DMS114 treated with DMSO at 0.1 percent for 48 hours (cell line): ENCODE results near the gene FAM72C.
"Not testable (repeated sequence)": the region's sequence is repeated elsewhere in the genome, so short reads cannot be mapped to it uniquely, and the experiment has no call there.

Experiments used
- DNase-seq: peaks from one replicate; lab custom pipeline; 2025; ENCODE audit not compliant: unreplicated experiment; lab: John Stamatoyannopoulos, UW

The FAM72C gene

GRCh38 chr1:143971924-143972700, at the start of gene FAM72C:
Gene FAM72C, minus strand, starts transcription at chr1:143971986. Its CDS starts 845 bp downstream, at chr1:143971141.
- not testable (repeated sequence) for DNase-seq

DNA sequence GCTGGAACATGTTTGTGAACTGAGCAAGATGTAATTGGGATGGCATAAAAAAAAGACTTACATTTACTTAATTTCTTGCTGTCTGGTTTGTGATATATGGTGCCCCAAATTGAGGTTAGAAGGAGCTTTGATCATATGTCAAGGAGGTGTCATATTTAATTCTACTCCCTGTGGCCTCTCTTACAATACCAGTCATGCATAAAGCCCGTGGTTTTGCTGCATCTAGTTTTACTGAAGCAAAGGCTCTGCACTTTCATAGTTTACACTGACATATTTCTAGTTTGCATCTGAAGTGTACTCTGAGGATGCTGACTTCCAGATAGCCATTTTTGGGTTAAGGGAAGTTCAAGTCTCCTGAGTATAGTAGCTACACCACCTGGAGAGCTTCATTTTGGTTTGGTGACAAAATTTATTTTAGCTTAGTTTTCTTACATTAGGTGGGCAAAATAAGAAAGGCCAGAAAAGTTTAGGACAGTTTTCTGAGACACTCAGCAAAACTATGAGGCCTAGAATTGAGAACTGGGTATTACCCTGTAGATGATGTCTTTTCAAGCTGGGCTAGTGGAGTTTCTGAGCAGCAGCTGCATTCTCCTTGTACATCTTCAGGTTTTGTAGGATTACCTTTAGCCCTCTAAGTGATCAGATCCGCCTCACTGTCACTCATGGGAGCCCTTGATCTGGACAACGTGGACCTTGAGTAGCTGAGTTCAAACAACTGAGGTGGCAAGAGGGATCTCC, 48.4 kb upstream of the FAM72C start:
- DNase-seq: not testable (repeated sequence)

DNA sequence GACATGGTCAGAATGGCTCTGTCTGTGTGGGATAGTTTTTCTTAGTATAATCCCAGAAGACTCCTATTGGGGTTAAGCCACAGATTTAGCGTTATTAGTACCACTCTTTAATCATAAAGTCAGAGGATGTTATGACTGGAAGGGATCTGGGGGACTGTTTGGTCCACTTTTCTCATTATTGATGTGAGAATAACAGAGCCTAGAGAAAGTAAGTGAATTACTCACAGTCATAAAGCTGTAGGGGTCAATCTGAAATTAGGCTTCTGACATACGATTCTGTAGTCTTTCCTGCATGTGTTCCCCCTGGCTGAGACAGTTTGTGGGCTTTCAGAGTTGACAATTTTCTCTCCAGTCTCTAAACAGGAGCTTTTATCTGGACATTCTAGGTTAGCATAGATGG, 47.3 kb upstream of the FAM72C start:
- DNase-seq: not testable (repeated sequence)

GRCh38 chr1:144015180-144015966, 43.6 kb upstream of the FAM72C start:
- DNase-seq: not testable (repeated sequence)

GRCh38 chr1:144014528-144014927, 42.7 kb upstream of the FAM72C start:
- DNase-seq: not testable (repeated sequence)

DNA sequence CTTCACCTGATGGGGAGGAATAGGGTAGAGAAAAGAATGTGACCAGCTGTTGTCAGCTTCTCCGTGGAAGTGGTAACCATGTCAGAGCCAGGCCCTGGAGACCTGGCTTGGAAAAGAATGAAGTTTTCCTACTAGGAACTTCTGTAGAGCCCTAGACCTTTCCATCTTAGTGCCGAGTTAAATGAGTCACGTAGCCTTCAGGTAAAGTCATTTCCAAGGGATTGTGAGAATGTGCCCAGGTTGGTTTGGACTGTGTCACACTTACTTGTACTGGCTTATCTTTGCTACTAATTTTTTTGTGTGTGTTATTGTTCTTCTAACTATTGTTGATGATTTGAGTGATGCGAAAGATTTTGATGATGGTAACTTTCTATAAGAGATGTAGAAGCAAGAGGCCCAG, 42.3 kb upstream of the FAM72C start:
- DNase-seq: not testable (repeated sequence)

GRCh38 chr1:144012168-144012733, 40.5 kb upstream of the FAM72C start:
- not testable (repeated sequence) for DNase-seq

- DNase-seq: not testable (repeated sequence)
Measured at GRCh38 chr1:144009410-144009809, 37.6 kb upstream of the FAM72C start.

DNA sequence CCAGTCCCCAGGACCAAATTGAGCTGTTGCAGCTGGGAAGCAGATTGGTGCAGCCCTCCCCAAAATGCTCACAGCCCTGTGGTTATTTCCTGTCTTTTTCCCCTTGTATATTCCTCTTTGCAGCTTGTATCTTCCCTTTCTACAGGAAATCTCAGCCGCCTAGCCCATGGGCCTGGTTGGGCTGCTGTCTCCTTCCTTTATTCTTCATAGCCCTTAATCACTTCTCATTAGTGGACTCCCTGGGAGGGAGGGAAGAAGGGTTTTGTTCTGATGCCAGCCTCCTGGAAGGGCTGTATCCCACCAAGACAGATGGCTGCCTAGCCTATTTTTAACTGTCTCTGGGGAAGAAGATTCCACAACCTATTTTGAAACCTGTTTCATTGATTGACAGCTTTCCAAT, 32.5 kb upstream of the FAM72C start:
- not testable (repeated sequence) for DNase-seq

GRCh38 chr1:144003306-144004029, 31.7 kb upstream of the FAM72C start:
- not testable (repeated sequence) for DNase-seq

GRCh38 chr1:144002141-144002881, 30.5 kb upstream of the FAM72C start:
- not testable (repeated sequence) for DNase-seq

DNA sequence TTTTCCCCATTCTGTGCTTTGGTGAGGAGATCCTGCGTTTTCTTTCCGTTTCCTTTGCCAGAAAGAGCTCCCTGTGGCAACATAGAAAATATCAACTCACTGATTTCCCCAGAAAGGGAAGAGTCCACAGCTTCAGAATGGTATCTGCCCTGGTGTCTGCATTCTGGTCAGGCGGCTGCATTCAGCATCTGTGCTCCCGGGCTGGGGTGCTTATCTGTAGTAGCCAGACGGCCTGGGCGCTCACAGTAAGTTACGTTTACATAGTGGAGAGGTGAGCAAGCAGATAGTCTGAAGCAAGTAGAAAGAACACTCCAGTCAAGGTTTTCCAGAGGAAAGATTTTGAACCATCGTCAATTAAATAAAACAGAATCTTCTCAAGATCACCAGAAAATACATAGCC, 29.3 kb upstream of the FAM72C start:
- not testable (repeated sequence) for DNase-seq

DNA sequence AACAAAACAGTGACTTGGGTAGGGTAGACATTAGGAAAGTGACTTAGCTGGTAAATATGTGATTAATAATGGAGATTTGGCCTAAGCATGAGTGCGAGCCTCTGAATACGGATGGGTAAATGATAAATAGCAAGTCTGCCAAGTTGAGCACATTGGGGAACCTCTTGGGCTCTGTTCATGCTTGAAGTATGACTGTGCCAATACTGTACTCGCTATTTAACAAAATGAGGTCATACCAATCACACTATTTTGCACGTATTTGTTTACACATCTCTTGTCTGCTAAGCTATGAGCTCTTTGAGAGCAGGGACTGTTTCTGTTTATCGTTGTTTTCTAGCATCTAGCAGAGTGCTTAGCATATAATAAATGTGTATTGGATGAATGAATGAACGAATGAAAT, 24.2 kb upstream of the FAM72C start:
- not testable (repeated sequence) for DNase-seq

- DNase-seq: not testable (repeated sequence)
Measured at GRCh38 chr1:143993301-143993907, 21.6 kb upstream of the FAM72C start.

DNA sequence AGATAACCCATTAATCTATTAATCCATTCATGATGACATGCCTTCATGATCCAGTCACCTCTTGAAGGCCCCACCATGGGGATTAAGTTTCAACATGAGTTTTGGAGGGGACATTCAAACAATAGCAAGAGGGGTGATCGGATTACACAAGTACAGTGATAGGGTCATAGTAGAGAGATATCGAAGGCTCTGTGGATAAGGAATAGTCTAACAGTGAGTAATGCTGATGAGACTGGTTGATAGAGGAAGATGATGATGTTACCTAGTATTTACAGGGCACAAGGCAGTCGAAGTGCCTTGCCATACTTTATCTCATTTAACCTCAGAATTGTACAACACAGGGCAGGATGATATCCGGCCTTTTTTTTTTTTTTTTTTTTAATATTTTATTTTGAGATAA, 18.9 kb upstream of the FAM72C start:
- DNase-seq: not testable (repeated sequence)

DNA sequence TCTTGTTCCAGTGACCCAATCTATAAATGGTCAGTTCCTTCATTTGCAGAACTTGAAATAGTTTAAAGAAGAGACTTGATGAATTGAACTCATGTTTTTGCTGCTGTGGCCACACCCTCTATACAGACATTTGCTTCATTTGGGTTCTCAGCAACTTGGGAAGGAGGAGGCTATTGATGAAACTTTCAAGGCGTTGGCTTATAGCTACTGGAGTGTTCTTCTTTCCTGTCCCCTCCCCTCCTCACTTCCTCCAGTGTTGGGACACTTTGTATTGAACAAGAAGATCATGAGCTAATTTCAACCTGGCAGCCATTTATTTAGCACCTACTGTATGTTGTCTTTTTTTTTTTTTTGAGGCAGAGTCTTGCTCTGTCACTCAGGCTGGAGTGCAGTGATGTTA, 17.9 kb upstream of the FAM72C start:
- not testable (repeated sequence) for DNase-seq

DNA sequence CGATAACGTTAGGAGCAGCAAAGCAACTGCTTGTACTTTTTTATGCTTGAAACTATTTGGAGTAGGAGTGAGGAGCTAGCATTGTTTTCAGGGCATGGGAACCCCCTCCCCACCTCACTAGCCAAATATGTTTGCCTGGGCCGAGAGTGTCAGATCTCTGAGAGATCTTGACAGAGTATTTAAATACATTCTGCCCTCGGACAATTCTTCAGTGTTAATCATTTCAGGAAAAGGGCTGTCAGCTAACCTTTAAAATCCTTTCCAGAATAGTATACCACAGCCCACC, 17.6 kb upstream of the FAM72C start:
- DNase-seq: not testable (repeated sequence)

- not testable (repeated sequence) for DNase-seq
Measured at GRCh38 chr1:143988602-143989426, 17.0 kb upstream of the FAM72C start.

- DNase-seq: not testable (repeated sequence)
Measured at GRCh38 chr1:143987868-143988267, 16.1 kb upstream of the FAM72C start.
